Mammary epithelial cell (primary cell): ENCODE data around the gene HSBP1L1.

Experiments
- EZH2 ChIP-seq: IDR thresholded peaks from 2 replicates; pipeline ENCODE4 v1.6.1; 2012; ENCODE audit warnings: low read length, inconsistent platforms, borderline replicate concordance
- TF ChIP-seq, protein P1 (sequence below), 2 donors: IDR thresholded peaks in 1 of 2; conservative IDR thresholded peaks in 1 of 2; 2 replicates each; pipeline ENCODE4 v1.5.1; 2011 to 2012; ENCODE audit warnings: inconsistent platforms in 2 of 2, low read length in 2 of 2, mild to moderate bottlenecking in 2 of 2, control low read depth in 1 of 2, low read depth in 1 of 2; ENCODE audit not compliant: insufficient read depth in 1 of 2; ENCODE audit errors: extremely low read depth in 1 of 2

DNA sequence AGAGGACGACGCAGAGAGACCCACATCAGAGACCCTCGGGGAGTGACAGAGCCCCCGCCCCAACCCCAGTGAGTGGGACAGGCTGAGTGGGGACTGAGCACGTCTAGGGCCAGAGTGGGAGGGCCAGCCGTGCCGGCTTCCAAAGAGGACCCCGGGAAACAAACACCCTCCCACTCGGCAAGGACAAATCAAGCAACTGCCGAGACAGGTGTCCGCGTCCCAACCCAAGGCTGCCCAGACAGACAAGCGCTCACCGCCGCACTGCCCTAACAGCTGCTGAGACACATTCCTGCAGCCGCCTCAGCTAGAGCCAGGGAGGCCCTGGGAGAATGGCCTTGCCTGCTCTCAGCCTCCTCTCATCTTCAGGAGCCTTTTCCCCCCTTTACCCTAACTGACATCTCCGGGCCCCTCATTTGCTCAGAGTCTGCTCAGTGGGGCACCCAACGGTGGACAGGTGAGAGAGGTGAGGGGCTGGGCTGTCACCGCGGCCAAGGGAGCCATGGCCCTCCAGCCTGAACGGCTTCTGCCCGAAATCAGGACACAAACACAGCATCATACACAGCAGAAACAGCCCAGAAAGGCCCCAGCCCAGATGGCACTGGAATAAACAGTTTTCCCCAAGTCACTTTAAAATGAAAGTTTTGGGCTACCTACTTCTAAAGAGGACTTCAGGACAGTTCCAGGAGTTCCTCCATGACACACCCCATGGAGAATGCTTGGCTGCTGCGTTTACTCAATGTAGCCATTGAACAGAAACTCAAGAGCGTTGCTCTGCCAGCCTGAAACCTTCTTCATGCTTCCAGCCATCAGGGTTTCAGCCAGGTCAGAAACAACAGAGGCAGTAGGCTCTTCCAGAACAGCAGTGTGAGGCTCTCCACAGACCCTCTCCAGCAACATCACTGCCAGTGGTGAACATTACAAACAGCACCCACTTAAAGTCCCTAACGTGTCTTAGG is 36.6 kb upstream of the HSBP1L1 start:
- TF ChIP-seq, protein P1, sequence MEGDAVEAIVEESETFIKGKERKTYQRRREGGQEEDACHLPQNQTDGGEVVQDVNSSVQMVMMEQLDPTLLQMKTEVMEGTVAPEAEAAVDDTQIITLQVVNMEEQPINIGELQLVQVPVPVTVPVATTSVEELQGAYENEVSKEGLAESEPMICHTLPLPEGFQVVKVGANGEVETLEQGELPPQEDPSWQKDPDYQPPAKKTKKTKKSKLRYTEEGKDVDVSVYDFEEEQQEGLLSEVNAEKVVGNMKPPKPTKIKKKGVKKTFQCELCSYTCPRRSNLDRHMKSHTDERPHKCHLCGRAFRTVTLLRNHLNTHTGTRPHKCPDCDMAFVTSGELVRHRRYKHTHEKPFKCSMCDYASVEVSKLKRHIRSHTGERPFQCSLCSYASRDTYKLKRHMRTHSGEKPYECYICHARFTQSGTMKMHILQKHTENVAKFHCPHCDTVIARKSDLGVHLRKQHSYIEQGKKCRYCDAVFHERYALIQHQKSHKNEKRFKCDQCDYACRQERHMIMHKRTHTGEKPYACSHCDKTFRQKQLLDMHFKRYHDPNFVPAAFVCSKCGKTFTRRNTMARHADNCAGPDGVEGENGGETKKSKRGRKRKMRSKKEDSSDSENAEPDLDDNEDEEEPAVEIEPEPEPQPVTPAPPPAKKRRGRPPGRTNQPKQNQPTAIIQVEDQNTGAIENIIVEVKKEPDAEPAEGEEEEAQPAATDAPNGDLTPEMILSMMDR (conservative IDR thresholded peaks at IDR 0.05 in 1 of 2, IDR thresholded peaks at IDR 0.05 in 1 of 2; ENCODE audit: extremely low read depth in 1 of 2, insufficient read depth in 1 of 2, low read depth in 1 of 2, low read length in 2 of 2) = no peak
- TF ChIP-seq EZH2 = no peak
